Endothelial cell of umbilical vein (primary cell): ENCODE results near the gene BCOR. TPM values are rescaled to one million over a fixed set of nuclear protein-coding genes. Genes with fewer than 3 reads are reported as not detected.

ENCODE experiments used
- BruUV-seq: library from RNA; stranded (reverse); fragments of 400-500 nt; replicated peaks from 2 replicates; lab custom pipeline; 2021; lab: Mats Ljungman, UMichigan
- CTCF ChIA-PET: fragments of 300-600, 350-600 bp; sonication (Branson Sonifier 250); formaldehyde crosslinking; loops from one replicate; lab custom pipeline; 2021; ENCODE audit warnings: antibody characterized with exemption, inconsistent platforms; lab: Charles Lee
- POLR2A ChIA-PET: fragments of 300-600, 350-600 bp; sonication (Branson Sonifier 250); formaldehyde crosslinking; loops from one replicate; lab custom pipeline; 2021; ENCODE audit warnings: antibody characterized with exemption, inconsistent platforms; lab: Charles Lee
- DNase-seq: peaks from one replicate; pipeline ENCODE4 v3.0.0-alpha.2; 2011; ENCODE audit warnings: low read depth, low spot score
- FAIRE-seq: peaks from 2 replicates; lab custom pipeline; 2011; peaks lifted over from hg19 to GRCh38; lab: Jason Lieb, UNC
- H2AFZ ChIP-seq: 2 replicates; pipeline ENCODE4 v1.6.0; 2012; ENCODE audit warnings: low read depth, low read length, control low read depth, inconsistent platforms
- H3K27ac ChIP-seq: 2 replicates; pipeline ENCODE4 v1.5.1; 2011; ENCODE audit warnings: low read depth, mild to moderate bottlenecking, control low read depth, low read length, moderate library complexity; ENCODE audit not compliant: insufficient read depth
- H3K27me3 ChIP-seq, 2 experiments: 2 replicates each; pipeline versions ENCODE4 v1.6.0 to v1.6.1; 2011; ENCODE audit warnings: low read length in 2 of 2, mixed read lengths in 1 of 2; ENCODE audit not compliant: control insufficient read depth in 2 of 2, insufficient read depth in 2 of 2
- H3K36me3 ChIP-seq, 2 experiments: 2 replicates in 1 of 2; 3 replicates in 1 of 2; pipeline ENCODE4 v1.5.1; 2011; ENCODE audit warnings: low read length in 2 of 2, mild to moderate bottlenecking in 1 of 2, moderate library complexity in 1 of 2; ENCODE audit not compliant: control insufficient read depth in 2 of 2, insufficient read depth in 2 of 2; ENCODE audit errors: extremely low read depth in 1 of 2
- H3K4me1 ChIP-seq: 3 replicates; pipeline ENCODE4 v1.5.1; 2011; ENCODE audit warnings: mild to moderate bottlenecking, low read length; ENCODE audit not compliant: control insufficient read depth, insufficient read depth; ENCODE audit errors: extremely low read depth
- H3K4me2 ChIP-seq: 2 replicates; pipeline ENCODE4 v1.6.1; 2011; ENCODE audit warnings: low read length, control low read depth, mixed read lengths; ENCODE audit not compliant: insufficient read depth
- H3K4me3 ChIP-seq, 3 experiments: fragments of 200-600 bp in 1 of 3; sonication (generic), shearing (Covaris generic) in 1 of 3; replicated peaks in 1 of 3; 2 replicates each; pipeline ENCODE4 v1.5.1; 2011 to 2016; ENCODE audit warnings: control low read depth in 3 of 3, low read length in 3 of 3, mild to moderate bottlenecking in 2 of 3, inconsistent platforms in 1 of 3, low read depth in 1 of 3, moderate library complexity in 1 of 3; ENCODE audit not compliant: insufficient read depth in 1 of 3
- H3K79me2 ChIP-seq: 2 replicates; pipeline ENCODE4 v1.6.0; 2012; ENCODE audit warnings: low read length, inconsistent platforms; ENCODE audit not compliant: control insufficient read depth, insufficient read depth
- H3K9ac ChIP-seq: replicated peaks from 2 replicates; pipeline ENCODE3; 2011; ENCODE audit warnings: low read length, control low read depth; ENCODE audit not compliant: insufficient read depth; ENCODE audit errors: extremely low read depth
- H3K9me1 ChIP-seq: replicated peaks from 3 replicates; pipeline ENCODE4 v1.6.0; 2011; ENCODE audit warnings: mild to moderate bottlenecking, low read length; ENCODE audit not compliant: control insufficient read depth, insufficient read depth; ENCODE audit errors: extremely low read depth
- H3K9me3 ChIP-seq: replicated peaks from 2 replicates; pipeline ENCODE4 v1.5.1; 2012; ENCODE audit warnings: low read length, inconsistent platforms; ENCODE audit not compliant: control insufficient read depth, insufficient read depth
- H4K20me1 ChIP-seq: replicated peaks from 2 replicates; pipeline ENCODE3; 2011; ENCODE audit warnings: mild to moderate bottlenecking, low read length; ENCODE audit not compliant: control insufficient read depth, insufficient read depth; ENCODE audit errors: extremely low read depth
- EZH2 ChIP-seq: IDR thresholded peaks from 2 replicates; pipeline ENCODE4 v1.6.1; 2012; ENCODE audit warnings: borderline replicate concordance, low read depth, mild to moderate bottlenecking, moderate library complexity, low read length, inconsistent platforms; ENCODE audit not compliant: severe bottlenecking
- FOS ChIP-seq: IDR thresholded peaks from 2 replicates; pipeline ENCODE4 v1.6.1; 2011; ENCODE audit warnings: mild to moderate bottlenecking, low read length, moderate library complexity, borderline replicate concordance; ENCODE audit not compliant: insufficient read depth
- GATA2 ChIP-seq: IDR thresholded peaks from 2 replicates; pipeline ENCODE4 v1.7.0; 2011; ENCODE audit warnings: low read depth, mild to moderate bottlenecking, moderate library complexity, mixed read lengths, low read length; ENCODE audit not compliant: insufficient read length, insufficient read depth
- JUN ChIP-seq: IDR thresholded peaks from 2 replicates; pipeline ENCODE4 v1.6.1; 2011; ENCODE audit warnings: borderline replicate concordance, low read depth; ENCODE audit not compliant: insufficient read length, insufficient read depth
- MYC ChIP-seq: IDR thresholded peaks from one replicate; pipeline ENCODE4 v1.6.1; 2011; ENCODE audit warnings: mild to moderate bottlenecking, low read depth, low read length
- POLR2A ChIP-seq: IDR thresholded peaks from 2 replicates; pipeline ENCODE4 v1.6.1; 2012; ENCODE audit warnings: low read depth, mild to moderate bottlenecking, control low read depth, low read length
- POLR2AphosphoS5 ChIP-seq: IDR thresholded peaks from 2 replicates; pipeline ENCODE4 v1.6.1; 2012; ENCODE audit warnings: low read depth, mild to moderate bottlenecking, control low read depth, low read length, moderate library complexity; ENCODE audit not compliant: insufficient read depth
- dilution Hi-C: fragments of 300-500 bp; cut with MboI; formaldehyde crosslinking; loops from one replicate; pipeline ENCODE4 v1.15.0; 2019; ENCODE audit warnings: low sequenced_read_pairs; ENCODE audit not compliant: extremely low pct_ligation_motif_present
- intact Hi-C: fragments of 100-400 bp; cut with micrococcal nuclease; formaldehyde crosslinking; loops from one replicate; pipeline ENCODE4 v1.10.0; 2022
- polyA plus RNA-seq, 4 experiments: library from polyadenylated mRNA; depleted of rRNA in 3 of 4; stranded (reverse) in 3 of 4; unstranded in 1 of 4; fragments of >200 nt; gene quantifications; 2 replicates each; pipeline versions ENCODE4 v1.2.1 to v1.2.3, GENCODE V29; 2011 to 2012; ENCODE audit warnings: missing spikeins in 1 of 4
- total RNA-seq: library from RNA; stranded (reverse); gene quantifications from 2 replicates; pipeline ENCODE4 v1.2.3, GENCODE V29; 2021
- TF ChIP-seq, protein P1 (sequence below): IDR thresholded peaks from 2 replicates; pipeline ENCODE4 v1.6.1; 2011; ENCODE audit not compliant: insufficient read depth, insufficient read length
- TF ChIP-seq, protein P2 (sequence below), 2 donors: IDR thresholded peaks; 1 replicate in 1 of 2; 2 replicates in 1 of 2; pipeline ENCODE4 v1.5.1; 2011; ENCODE audit warnings: low read length in 2 of 2, mild to moderate bottlenecking in 2 of 2, moderate library complexity in 2 of 2, control low read depth in 1 of 2, inconsistent platforms in 1 of 2, low read depth in 1 of 2; ENCODE audit not compliant: insufficient read depth in 1 of 2; ENCODE audit errors: extremely low read depth in 1 of 2

BCOR gene
- total and polyA plus RNA-seq, 2 donors (not counting 3 experiments of a cell fraction or from before 2014, with no cell fraction given) = 10.1 to 24.2 TPM

DNA sequence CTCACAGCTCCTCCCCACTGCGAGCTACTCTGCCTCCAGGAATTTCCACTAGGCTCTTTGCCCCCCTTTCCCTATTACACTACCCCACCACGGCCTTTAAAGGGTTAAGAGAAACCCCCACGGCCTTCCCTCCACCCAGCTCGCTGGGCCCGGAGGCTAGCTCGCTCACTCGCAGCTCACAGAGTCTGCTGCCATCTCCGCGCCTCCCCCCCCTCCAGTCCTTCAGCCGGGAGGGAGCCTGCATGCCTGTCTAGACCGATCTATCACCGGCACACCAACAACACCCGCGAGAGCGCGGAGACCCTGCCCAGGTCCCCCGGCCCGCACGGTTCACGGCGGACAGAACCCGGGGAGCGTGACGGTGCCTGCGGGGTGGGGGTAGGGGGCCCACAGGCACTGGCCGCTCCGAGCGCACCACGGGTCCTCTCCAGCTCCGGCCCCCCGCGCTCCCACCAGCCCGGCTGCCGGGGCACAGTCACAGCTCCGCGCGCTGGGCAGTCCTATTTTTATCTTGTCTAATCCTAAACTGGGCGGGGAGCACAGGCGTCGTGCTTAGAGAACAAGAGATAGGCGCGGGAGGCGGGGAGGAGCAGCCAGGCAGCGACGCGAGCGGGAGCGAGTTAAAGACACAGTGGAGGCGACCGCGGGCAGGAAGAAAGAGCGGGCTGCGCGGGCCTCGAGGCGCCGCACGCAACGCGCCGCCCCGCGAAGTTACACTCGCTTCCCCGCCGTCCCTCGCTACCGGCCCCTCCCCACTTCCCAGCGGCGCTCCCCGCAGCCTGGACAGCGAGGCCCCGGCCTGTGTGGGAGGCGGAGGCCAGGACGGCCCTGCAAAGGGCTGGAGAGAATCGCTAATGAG, 3.5 kb downstream of the BCOR start:
- peak overlapping the region; percentile 49 to 80 (median 72) for H3K4me3 ChIP-seq
- H3K4me2 ChIP-seq = peak overlapping the region; percentile 94
- CTCF ChIA-PET = interaction anchor here (0.7 to 2.2 kb wide), 6 partner anchors 55 to 363 kb away, joined by 3 to 6 read pairs (median 4); no protein-coding TSS in a partner anchor
- no peaks in the 10 kb centered on the region for H3K36me3 ChIP-seq
- dilution Hi-C loops (no loop called here), intact Hi-C loops (loop anchor here (2.0 to 5.0 kb wide), 2 partner anchors 81 to 282 kb away; no protein-coding TSS in a partner anchor)
- FAIRE-seq = peak; percentile 12
- TF ChIP-seq, protein P1, sequence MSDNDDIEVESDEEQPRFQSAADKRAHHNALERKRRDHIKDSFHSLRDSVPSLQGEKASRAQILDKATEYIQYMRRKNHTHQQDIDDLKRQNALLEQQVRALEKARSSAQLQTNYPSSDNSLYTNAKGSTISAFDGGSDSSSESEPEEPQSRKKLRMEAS = no peak
- TF ChIP-seq EZH2 = no peak
- POLR2A ChIA-PET = no interaction called here
- H4K20me1 ChIP-seq = no peaks in the 10 kb centered on the region
- H2AFZ ChIP-seq = no peak overlapping the region
- H3K9me3 ChIP-seq = no peaks in the 10 kb centered on the region
- H3K79me2 ChIP-seq = peaks cover 66% of the 10 kb centered on the region
- BruUV-seq = no TSS peak
- no peak overlapping the region for H3K27ac ChIP-seq
- H3K27me3 ChIP-seq = no peaks in the 10 kb centered on the region
- peak; percentile 11 for DNase-seq
- peak overlapping the region; percentile 0 for H3K9ac ChIP-seq
- no peaks in the 10 kb centered on the region for H3K9me1 ChIP-seq
- H3K4me1 ChIP-seq = peaks cover 17% of the 10 kb centered on the region

DNA sequence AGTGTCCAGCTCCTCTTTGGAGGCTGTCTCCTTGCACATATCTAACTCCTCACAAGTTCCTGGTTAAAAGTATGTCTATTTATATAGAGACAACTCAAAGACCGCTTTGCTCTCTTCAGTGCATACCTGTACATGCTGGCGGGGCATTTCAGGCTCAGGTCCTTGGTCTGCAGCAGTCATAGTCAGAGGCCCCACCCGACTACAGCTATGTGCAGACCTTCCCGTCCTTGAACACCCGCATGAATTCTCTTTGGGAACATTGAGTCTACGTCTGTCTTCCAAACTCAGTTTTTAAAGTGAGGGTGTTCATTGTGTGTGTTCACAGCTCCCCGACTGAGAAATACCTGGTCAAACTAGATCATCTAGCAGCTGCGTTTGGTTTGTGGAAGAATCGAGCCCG, 4.2 kb downstream of the BCOR start:
- no peaks in the 10 kb centered on the region for H3K9me3 ChIP-seq
- no peak for TF ChIP-seq JUN
- TF ChIP-seq EZH2 = no peak
- no peak for TF ChIP-seq GATA2
- TF ChIP-seq POLR2AphosphoS5 = no peak
- no peak for TF ChIP-seq MYC
- no peak for TF ChIP-seq FOS
- TF ChIP-seq, protein P1 = no peak
- no peak for TF ChIP-seq POLR2A
- TF ChIP-seq, protein P2, sequence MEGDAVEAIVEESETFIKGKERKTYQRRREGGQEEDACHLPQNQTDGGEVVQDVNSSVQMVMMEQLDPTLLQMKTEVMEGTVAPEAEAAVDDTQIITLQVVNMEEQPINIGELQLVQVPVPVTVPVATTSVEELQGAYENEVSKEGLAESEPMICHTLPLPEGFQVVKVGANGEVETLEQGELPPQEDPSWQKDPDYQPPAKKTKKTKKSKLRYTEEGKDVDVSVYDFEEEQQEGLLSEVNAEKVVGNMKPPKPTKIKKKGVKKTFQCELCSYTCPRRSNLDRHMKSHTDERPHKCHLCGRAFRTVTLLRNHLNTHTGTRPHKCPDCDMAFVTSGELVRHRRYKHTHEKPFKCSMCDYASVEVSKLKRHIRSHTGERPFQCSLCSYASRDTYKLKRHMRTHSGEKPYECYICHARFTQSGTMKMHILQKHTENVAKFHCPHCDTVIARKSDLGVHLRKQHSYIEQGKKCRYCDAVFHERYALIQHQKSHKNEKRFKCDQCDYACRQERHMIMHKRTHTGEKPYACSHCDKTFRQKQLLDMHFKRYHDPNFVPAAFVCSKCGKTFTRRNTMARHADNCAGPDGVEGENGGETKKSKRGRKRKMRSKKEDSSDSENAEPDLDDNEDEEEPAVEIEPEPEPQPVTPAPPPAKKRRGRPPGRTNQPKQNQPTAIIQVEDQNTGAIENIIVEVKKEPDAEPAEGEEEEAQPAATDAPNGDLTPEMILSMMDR (IDR thresholded peaks at IDR 0.05; ENCODE audit: extremely low read depth in 1 of 2, insufficient read depth in 1 of 2, low read depth in 1 of 2, low read length in 2 of 2) = no peak
- FAIRE-seq (no peak), DNase-seq (no peak)
- H3K79me2 ChIP-seq = peaks cover 72% of the 10 kb centered on the region
- ChIA-PET POLR2A (no interaction called here), CTCF (interaction anchor here (1.3 to 2.2 kb wide), 4 partner anchors 51 to 174 kb away, joined by 3 to 6 read pairs (median 4); no protein-coding TSS in a partner anchor)
- H3K9me1 ChIP-seq = no peaks in the 10 kb centered on the region
- dilution Hi-C loops (no loop called here), intact Hi-C loops (loop anchor here (5.0 kb wide), 1 partner anchor 281 kb away; no protein-coding TSS in a partner anchor)
- H2AFZ ChIP-seq = no peak overlapping the region
- no TSS peak for BruUV-seq
- H3K4me1 ChIP-seq = peaks cover 17% of the 10 kb centered on the region
- peak overlapping the region; percentile 94 for H3K4me2 ChIP-seq
- no peak overlapping the region for H3K4me3 ChIP-seq
- no peak overlapping the region for H3K27ac ChIP-seq
- H3K36me3 ChIP-seq = no peaks in the 10 kb centered on the region
- no peaks in the 10 kb centered on the region for H3K27me3 ChIP-seq
- no peak overlapping the region for H3K9ac ChIP-seq
- no peaks in the 10 kb centered on the region for H4K20me1 ChIP-seq
